Nephron progenitor cell (in vitro differentiated cells): ENCODE measurements around the gene PDE2A.

Experiments
- DNase-seq: peaks from one replicate; pipeline ENCODE4 v3.0.0; 2021
- H3K27ac Mint-ChIP-seq: 2 replicates; pipeline ENCODE4 v1.8.0; 2021; ENCODE audit warnings: mild to moderate bottlenecking, moderate library complexity, mixed read lengths
- H3K27me3 Mint-ChIP-seq: 2 replicates; pipeline ENCODE4 v1.8.0; 2021; ENCODE audit warnings: mild to moderate bottlenecking, low read depth, mixed read lengths; ENCODE audit not compliant: poor library complexity
- H3K36me3 Mint-ChIP-seq: 2 replicates; pipeline ENCODE4 v1.8.0; 2021; ENCODE audit warnings: low read depth, mixed read lengths
- H3K4me1 Mint-ChIP-seq: 2 replicates; pipeline ENCODE4 v1.8.0; 2021; ENCODE audit warnings: mixed read lengths
- H3K4me3 Mint-ChIP-seq: 2 replicates; pipeline ENCODE4 v1.8.0; 2021; ENCODE audit warnings: mild to moderate bottlenecking, moderate library complexity, mixed read lengths
- H3K9me3 Mint-ChIP-seq: 2 replicates; pipeline ENCODE4 v1.8.0; 2021; ENCODE audit warnings: mild to moderate bottlenecking, moderate library complexity, mixed read lengths
- CTCF ChIP-seq: fragments of 200-600 bp; sonication (generic); IDR thresholded peaks from 2 replicates; pipeline ENCODE4 v1.5.0; 2021; ENCODE audit warnings: antibody characterized with exemption

PDE2A gene

DNA sequence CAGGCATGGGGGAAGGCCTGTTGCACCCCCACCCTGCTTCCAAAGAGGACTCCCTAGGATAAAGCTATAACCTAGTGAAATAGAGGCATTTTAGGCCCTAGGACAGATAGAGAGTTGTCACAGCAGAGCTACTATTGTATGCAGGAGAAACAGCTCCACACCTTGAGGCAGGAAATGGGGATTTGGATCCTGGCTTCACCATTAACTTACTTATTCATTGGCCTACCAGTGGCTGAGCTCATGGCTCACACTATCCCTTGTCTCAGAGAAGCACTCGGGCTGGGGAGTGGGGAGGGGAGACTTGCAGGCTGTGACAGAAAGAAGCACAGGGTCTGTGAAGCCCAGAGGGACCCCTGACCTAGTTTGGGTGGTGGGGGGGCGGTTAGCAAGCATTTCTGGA, 999 bp upstream of the PDE2A start:
- H3K9me3 Mint-ChIP-seq: no peaks in the 10 kb centered on the region
- no peaks in the 10 kb centered on the region for H3K36me3 Mint-ChIP-seq
- H3K27me3 Mint-ChIP-seq: peaks cover 80% of the 10 kb centered on the region
- H3K4me3 Mint-ChIP-seq: no peak overlapping the region
- no peak for TF ChIP-seq CTCF
- H3K27ac Mint-ChIP-seq: peak overlapping the region; percentile 44
- peaks cover 18% of the 10 kb centered on the region for H3K4me1 Mint-ChIP-seq
- DNase-seq: no peak

DNA sequence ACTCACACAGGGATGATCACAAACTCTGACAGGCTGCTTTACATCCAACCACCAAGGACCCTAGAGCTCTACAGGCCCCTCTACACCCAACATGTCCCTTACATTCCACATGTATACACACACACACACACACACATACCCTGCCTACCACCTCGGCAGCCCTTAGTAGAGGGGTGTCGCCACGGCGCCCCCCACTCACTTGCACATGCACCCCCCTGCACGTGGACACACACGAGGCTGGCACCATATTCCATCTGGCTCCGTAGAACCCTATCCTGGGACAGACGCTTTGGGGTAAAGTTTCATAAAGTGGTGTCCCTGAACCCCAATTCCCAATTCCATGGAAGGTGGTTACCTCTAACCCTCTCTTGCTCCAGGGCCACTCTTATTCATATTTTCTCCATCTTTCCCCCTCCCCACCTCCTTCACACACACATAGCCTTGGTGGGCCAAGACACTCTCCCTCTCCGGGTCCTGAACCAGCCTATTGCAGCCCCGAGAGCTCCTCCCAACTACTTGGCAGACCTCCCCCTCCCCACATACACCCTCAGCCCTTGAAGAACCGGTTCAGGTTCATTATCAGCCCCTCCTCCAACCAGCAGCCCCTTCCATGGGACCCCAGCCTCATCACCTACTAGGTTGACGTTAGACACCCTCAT, 809 bp downstream of the PDE2A start:
- peaks cover 20% of the 10 kb centered on the region for H3K4me1 Mint-ChIP-seq

GRCh38 chr11:72672597-72673238, 1.5 kb downstream of the PDE2A start:
- no peak for DNase-seq
- no peaks in the 10 kb centered on the region for H3K9me3 Mint-ChIP-seq
- TF ChIP-seq CTCF: no peak
- H3K4me1 Mint-ChIP-seq: peaks cover 20% of the 10 kb centered on the region
- no peaks in the 10 kb centered on the region for H3K36me3 Mint-ChIP-seq
- no peak overlapping the region for H3K4me3 Mint-ChIP-seq
- H3K27ac Mint-ChIP-seq: no peak overlapping the region
- H3K27me3 Mint-ChIP-seq: peaks cover 58% of the 10 kb centered on the region

More for the DNA sequence above, 809 bp downstream of the PDE2A start:
- no peak for TF ChIP-seq CTCF
- H3K27me3 Mint-ChIP-seq: peaks cover 65% of the 10 kb centered on the region
- no peaks in the 10 kb centered on the region for H3K36me3 Mint-ChIP-seq
- DNase-seq: peak; percentile 46
- no peak overlapping the region for H3K27ac Mint-ChIP-seq
- no peak overlapping the region for H3K4me3 Mint-ChIP-seq
- H3K9me3 Mint-ChIP-seq: no peaks in the 10 kb centered on the region

DNA sequence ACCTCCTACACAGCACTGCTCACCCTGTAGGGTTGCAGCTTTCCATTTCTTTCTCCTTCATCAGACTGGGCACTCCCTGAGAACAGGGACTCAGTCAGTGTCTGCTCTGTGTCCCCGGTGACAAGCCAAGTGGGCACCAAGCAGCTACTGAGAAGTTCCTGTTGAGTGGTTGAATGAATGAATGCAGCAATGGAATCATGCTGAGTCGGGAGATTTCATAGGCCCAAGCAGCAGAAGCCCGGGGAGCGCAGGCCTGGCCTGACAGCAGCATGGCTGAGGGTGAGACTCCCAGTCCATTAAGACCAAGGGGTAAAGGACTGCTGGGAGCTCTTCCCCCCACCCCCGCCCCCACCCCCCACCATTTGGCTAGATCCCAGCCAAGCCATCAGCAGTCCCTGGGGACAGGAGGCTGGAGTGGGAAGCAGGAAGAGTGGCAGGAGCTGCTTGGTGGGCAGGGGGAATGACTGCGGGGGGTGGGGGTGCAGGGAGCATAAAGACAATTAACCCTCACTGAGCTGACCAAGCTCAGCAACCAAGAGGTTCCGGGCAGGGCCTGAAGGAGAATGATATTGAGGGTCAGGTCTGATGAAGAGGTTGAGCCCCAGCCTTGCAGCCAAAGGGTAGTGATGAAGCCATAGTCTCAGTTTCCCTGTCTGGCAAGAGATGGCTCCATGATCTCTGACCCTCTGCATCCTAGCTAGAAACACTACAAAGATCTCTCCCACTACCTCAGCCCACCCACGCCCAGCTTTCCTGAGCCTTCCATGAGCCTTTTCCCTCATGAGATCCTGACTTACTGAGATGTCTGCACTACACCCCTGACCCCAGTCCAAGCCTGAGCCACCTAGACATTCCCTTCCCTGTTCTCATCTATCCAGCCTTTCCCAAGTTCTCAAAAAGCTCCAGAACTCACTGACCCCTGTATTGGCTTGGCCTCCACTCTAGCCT, 2.8 kb downstream of the PDE2A start:
- Mint-ChIP-seq H3K9me3 (no peaks in the 10 kb centered on the region), H3K27ac (no peak overlapping the region), H3K27me3 (peaks cover 45% of the 10 kb centered on the region), H3K36me3 (no peaks in the 10 kb centered on the region), H3K4me3 (no peak overlapping the region), H3K4me1 (peaks cover 20% of the 10 kb centered on the region)
- no peak for DNase-seq
- TF ChIP-seq CTCF: no peak

- H3K4me1 Mint-ChIP-seq: peaks cover 20% of the 10 kb centered on the region
- peaks cover 37% of the 10 kb centered on the region for H3K27me3 Mint-ChIP-seq
- DNase-seq: no peak
- no peaks in the 10 kb centered on the region for H3K9me3 Mint-ChIP-seq
- no peak overlapping the region for H3K27ac Mint-ChIP-seq
- H3K36me3 Mint-ChIP-seq: no peaks in the 10 kb centered on the region
- no peak for TF ChIP-seq CTCF
- H3K4me3 Mint-ChIP-seq: no peak overlapping the region
Observed at GRCh38 chr11:72670041-72670440, 4.2 kb downstream of the PDE2A start.
